Vagina (tissue), 2 donors: ENCODE data around the gene ASB3. TPM values are rescaled to one million over a fixed set of nuclear protein-coding genes. Genes with fewer than 3 reads are reported as not detected.
"Not testable (repeated sequence)": the region's sequence is repeated elsewhere in the genome, so short reads cannot be mapped to it uniquely, and the experiment has no call there.

Source experiments
- DNase-seq, 2 donors: peaks; one replicate each; pipeline ENCODE4 v3.0.0-alpha.2; 2017; ENCODE audit errors: extremely low spot score in 2 of 2
- H3K27ac ChIP-seq: fragments of 200-600 bp; sonication (generic); one replicate; pipeline ENCODE4 v1.5.1; 2019
- H3K27me3 ChIP-seq: fragments of 200-600 bp; sonication (generic); one replicate; pipeline ENCODE4 v1.5.1; 2019
- H3K36me3 ChIP-seq, 2 donors: fragments of 200-600 bp; sonication (generic); one replicate each; pipeline ENCODE4 v1.5.1; 2017 to 2019
- H3K4me1 ChIP-seq: fragments of 200-600 bp; sonication (generic); one replicate; pipeline ENCODE4 v1.5.1; 2019
- H3K4me3 ChIP-seq, 2 donors: fragments of 200-600 bp; sonication (generic); 1 replicate in 1 of 2; 2 replicates in 1 of 2; pipeline ENCODE4 v1.5.1; 2016 to 2019
- H3K9me3 ChIP-seq: fragments of 200-600 bp; sonication (generic); one replicate; pipeline ENCODE4 v1.5.1; 2019
- CTCF ChIP-seq, 3 experiments: fragments of 450-650 bp in 2 of 3; fragments of 200-600 bp in 1 of 3; sonication (generic) in 1 of 3; IDR thresholded peaks; one replicate each; pipeline ENCODE4 v1.5.1; 2017 to 2019; ENCODE audit warnings: antibody characterized with exemption in 3 of 3, mild to moderate bottlenecking in 2 of 3, moderate library complexity in 2 of 3
- POLR2A ChIP-seq, 2 donors: fragments of 450-650 bp; IDR thresholded peaks; one replicate each; pipeline ENCODE4 v1.6.1; 2017; ENCODE audit warnings: antibody characterized with exemption in 2 of 2, mild to moderate bottlenecking in 2 of 2, moderate library complexity in 2 of 2
- POLR2AphosphoS5 ChIP-seq, 2 donors: sonication (generic); formaldehyde crosslinking; IDR thresholded peaks; one replicate each; pipeline ENCODE4 v1.9.0; 2017; ENCODE audit warnings: antibody characterized with exemption in 2 of 2, mild to moderate bottlenecking in 2 of 2, low read depth in 1 of 2; ENCODE audit not compliant: insufficient read depth in 1 of 2
- intact Hi-C: fragments of 100-400 bp; cut with DNase I; formaldehyde crosslinking; loops from one replicate; pipeline ENCODE4 v1.15.1; 2023
- total RNA-seq: library from RNA; depleted of rRNA; stranded (reverse); fragments of >200 nt; gene quantifications from one replicate; pipeline ENCODE4 v1.2.3, GENCODE V29; 2016

ASB3 gene
- total RNA-seq, 1 donor from 2014 or later, result 13.5 TPM

- Histone ChIP-seq H3K27ac (peak within 1 kb of the TSS; percentile 76), H3K4me1 (peaks cover 17% of the 10 kb centered on the region), H3K27me3 (no peaks in the 10 kb centered on the region), H3K36me3 (peaks cover 0 to 8% of the 10 kb centered on the region in 2 donors), H3K4me3 (peak within 1 kb of the TSS; percentile 65 to 74), H3K9me3 (no peaks in the 10 kb centered on the region)
- TF ChIP-seq CTCF (IDR thresholded peaks at IDR 0.05) (peak in 1 of 3 experiments; percentile 55), POLR2AphosphoS5 (IDR thresholded peaks at IDR 0.05; ENCODE audit: insufficient read depth in 1 of 2, low read depth in 1 of 2) (peak; percentile 75 to 91), POLR2A (IDR thresholded peaks at IDR 0.05) (no peak)
- no peak for DNase-seq
- intact Hi-C loops, result no loop called here
These were observed 19.1 kb downstream of the ASB3 start, which contains the start of gene CHAC2 for GRCh38 chr2:53767405-53768241. Gene CHAC2, plus strand, starts transcription at chr2:53767804. Its CDS starts 83 bp downstream, at chr2:53767887.

GRCh38 chr2:53765767-53766166 is 21.0 kb downstream of the ASB3 start:
- intact Hi-C loops, result no loop called here

GRCh38 chr2:53757206-53757605 is 29.5 kb downstream of the ASB3 start:
- H3K9me3 ChIP-seq, H3K36me3 ChIP-seq, intact Hi-C loops: not testable (repeated sequence)

More at GRCh38 chr2:53765767-53766166, 21.0 kb downstream of the ASB3 start:
- Histone ChIP-seq H3K9me3 (no peaks in the 10 kb centered on the region), H3K4me3 (no peak overlapping the region), H3K27me3 (no peaks in the 10 kb centered on the region), H3K36me3 (peaks cover 0 to 14% of the 10 kb centered on the region in 2 donors), H3K27ac (no peak overlapping the region), H3K4me1 (peaks cover 17% of the 10 kb centered on the region)
- no peak for DNase-seq
- no peak for TF ChIP-seq CTCF (IDR thresholded peaks at IDR 0.05)
- no peak for TF ChIP-seq POLR2AphosphoS5 (IDR thresholded peaks at IDR 0.05; ENCODE audit: insufficient read depth in 1 of 2, low read depth in 1 of 2)
- TF ChIP-seq POLR2A (IDR thresholded peaks at IDR 0.05), result no peak

GRCh38 chr2:53756644-53757043 is 30.1 kb downstream of the ASB3 start:
- Histone ChIP-seq H3K27me3 (no peaks in the 10 kb centered on the region), H3K27ac (no peak overlapping the region), H3K4me1 (peaks cover 6% of the 10 kb centered on the region), H3K4me3 (no peak overlapping the region), H3K36me3 (no peaks in the 10 kb centered on the region), H3K9me3 (no peaks in the 10 kb centered on the region)
- intact Hi-C loops, result no loop called here
- no peak for TF ChIP-seq POLR2AphosphoS5 (IDR thresholded peaks at IDR 0.05; ENCODE audit: insufficient read depth in 1 of 2, low read depth in 1 of 2)
- no peak for TF ChIP-seq CTCF (IDR thresholded peaks at IDR 0.05)
- TF ChIP-seq POLR2A (IDR thresholded peaks at IDR 0.05), result no peak
- no peak for DNase-seq

More at GRCh38 chr2:53757206-53757605, 29.5 kb downstream of the ASB3 start:
- DNase-seq, H3K4me3 ChIP-seq, H3K27me3 ChIP-seq, H3K4me1 ChIP-seq, H3K27ac ChIP-seq: not testable (repeated sequence)

- intact Hi-C loops, result no loop called here
- DNase-seq, result no peak
These were observed 31.6 kb downstream of the ASB3 start for GRCh38 chr2:53755121-53755520.

GRCh38 chr2:53753041-53753440 is 33.7 kb downstream of the ASB3 start:
- Histone ChIP-seq H3K9me3 (no peaks in the 10 kb centered on the region), H3K36me3 (peaks cover 0 to 9% of the 10 kb centered on the region in 2 donors), H3K4me1 (peaks cover 17% of the 10 kb centered on the region), H3K27ac (no peak overlapping the region), H3K4me3 (no peak overlapping the region), H3K27me3 (no peaks in the 10 kb centered on the region)
- TF ChIP-seq CTCF (IDR thresholded peaks at IDR 0.05) (no peak), POLR2A (IDR thresholded peaks at IDR 0.05) (no peak), POLR2AphosphoS5 (IDR thresholded peaks at IDR 0.05; ENCODE audit: insufficient read depth in 1 of 2, low read depth in 1 of 2) (no peak)
- no peak for DNase-seq
- intact Hi-C loops, result no loop called here

More at GRCh38 chr2:53755121-53755520, 31.6 kb downstream of the ASB3 start:
- Histone ChIP-seq H3K9me3 (no peaks in the 10 kb centered on the region), H3K27ac (no peak overlapping the region), H3K27me3 (no peaks in the 10 kb centered on the region), H3K36me3 (no peaks in the 10 kb centered on the region), H3K4me3 (no peak overlapping the region), H3K4me1 (peaks cover 17% of the 10 kb centered on the region)
- TF ChIP-seq POLR2A (IDR thresholded peaks at IDR 0.05), result no peak
- TF ChIP-seq POLR2AphosphoS5 (IDR thresholded peaks at IDR 0.05; ENCODE audit: insufficient read depth in 1 of 2, low read depth in 1 of 2), result no peak
